ENCODE data around the gene ERAS. TPM values are rescaled to one million over a fixed set of nuclear protein-coding genes. Genes with fewer than 3 reads are reported as not detected.

ERAS gene
- total and polyA plus RNA-seq, 10 donors, result 0.08 to 0.79 (median 0.10) TPM; not detected in 7

- Histone ChIP-seq H3K36me3 (no peaks in the 10 kb centered on the region), H3K4me1 (no peaks in the 10 kb centered on the region), H3K4me3 (no peak overlapping the region), H3K27ac (no peak overlapping the region), H3K27me3 (replicated peaks in 1 of 7) (peaks cover 0 to 19% (median 0%) of the 10 kb centered on the region in 7 donors), H3K9me3 (no peaks in the 10 kb centered on the region)
- 74 to 89% (median 84%) methylated on average over 7 to 16 of the region's 16 CpGs for WGBS, 5 donors
- TF ChIP-seq CTCF (IDR thresholded peaks at IDR 0.05 in 8 of 11, conservative IDR thresholded peaks at IDR 0.05 in 3 of 11), result no peak
- TF ChIP-seq POLR2AphosphoS5 (IDR thresholded peaks at IDR 0.05), result no peak
- TF ChIP-seq POLR2A (IDR thresholded peaks at IDR 0.05), result no peak
- no peak for DNase-seq
- intact Hi-C loops (cut with DNase I; ENCODE audit: low total_unique reads), result no loop called here
These were observed 40.6 kb upstream of the ERAS start for GRCh38 chrX:48785540-48786214.

DNA sequence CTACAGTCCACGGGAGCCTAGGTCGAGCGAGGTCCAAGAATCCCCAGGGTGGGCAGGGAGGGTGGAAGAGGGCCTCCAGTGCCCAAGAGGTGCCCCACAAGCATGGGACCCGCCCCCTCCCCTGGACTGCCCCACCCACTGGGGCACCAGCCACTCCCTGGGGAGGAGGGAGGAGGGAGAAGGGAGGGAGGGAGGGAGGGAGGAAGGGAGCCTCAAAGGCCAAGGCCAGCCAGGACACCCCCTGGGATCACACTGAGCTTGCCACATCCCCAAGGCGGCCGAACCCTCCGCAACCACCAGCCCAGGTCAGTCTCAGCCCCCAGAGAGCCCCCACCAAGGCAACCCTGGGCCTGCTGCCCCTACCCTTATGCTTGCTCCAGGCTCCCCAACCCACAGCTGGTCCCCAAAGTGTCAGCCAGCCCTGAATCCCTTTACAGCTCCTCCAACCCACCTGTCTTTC lies 39.9 kb upstream of the ERAS start, which contains the start of gene GATA1:
Gene GATA1 (plus strand): TSS at position 250 of the 460 bp plus-strand sequence. CDS start 4,520 bp downstream, outside the sequence.
- Histone ChIP-seq H3K4me1 (no peaks in the 10 kb centered on the region), H3K27me3 (replicated peaks in 1 of 7) (peaks cover 0 to 19% (median 0%) of the 10 kb centered on the region in 7 donors), H3K27ac (no peak within 1 kb of the TSS), H3K9me3 (no peaks in the 10 kb centered on the region), H3K4me3 (no peak within 1 kb of the TSS), H3K36me3 (no peaks in the 10 kb centered on the region)
- intact Hi-C loops (cut with DNase I; ENCODE audit: low total_unique reads), result no loop called here
- TF ChIP-seq POLR2AphosphoS5 (IDR thresholded peaks at IDR 0.05) (no peak), CTCF (IDR thresholded peaks at IDR 0.05 in 8 of 11, conservative IDR thresholded peaks at IDR 0.05 in 3 of 11) (no peak), POLR2A (IDR thresholded peaks at IDR 0.05) (no peak)
- no peak for DNase-seq
- 72 to 87% (median 77%) methylated on average over 3 to 7 of the region's 7 CpGs for WGBS, 5 donors

DNA sequence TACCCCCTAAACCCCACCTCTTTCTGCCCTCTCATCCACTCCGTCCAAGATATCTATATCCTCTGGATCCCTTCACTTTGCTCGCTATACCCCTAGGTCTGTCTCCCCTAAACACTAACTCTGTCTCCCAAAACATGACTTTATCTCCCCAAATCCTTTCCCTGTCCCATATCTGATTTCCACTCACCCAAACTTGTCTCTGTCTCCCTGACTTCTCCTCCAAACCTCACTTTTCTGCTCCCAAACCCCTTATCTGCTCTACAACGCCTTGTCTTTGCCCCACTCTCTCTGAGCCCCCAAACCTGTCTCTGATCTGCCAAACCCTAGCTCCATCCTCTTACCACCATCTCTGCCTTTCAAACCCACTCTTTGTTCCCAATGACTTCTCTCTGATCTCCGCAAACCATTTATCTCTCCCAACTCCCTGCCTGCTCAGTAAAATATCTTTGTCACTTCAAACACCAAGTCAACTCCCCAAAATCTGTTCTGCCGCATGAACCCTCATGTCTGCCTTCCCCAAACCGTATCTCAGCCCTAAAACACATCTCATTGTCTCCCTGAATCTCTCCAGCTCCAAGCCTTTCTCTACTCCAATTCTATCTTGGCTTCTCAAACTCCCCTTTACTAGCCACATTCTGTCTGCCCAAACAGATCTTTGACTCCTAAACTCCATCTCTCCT lies 39.3 kb upstream of the ERAS start:
- 58 to 82% (median 76%) methylated on average over 6 of the region's 6 CpGs for WGBS, 5 donors
- intact Hi-C loops (cut with DNase I; ENCODE audit: low total_unique reads), result no loop called here
- Histone ChIP-seq H3K27ac (no peak overlapping the region), H3K4me1 (no peaks in the 10 kb centered on the region), H3K36me3 (no peaks in the 10 kb centered on the region), H3K27me3 (replicated peaks in 1 of 7) (peaks cover 0 to 19% (median 0%) of the 10 kb centered on the region in 7 donors), H3K9me3 (no peaks in the 10 kb centered on the region), H3K4me3 (no peak overlapping the region)
- TF ChIP-seq POLR2AphosphoS5 (IDR thresholded peaks at IDR 0.05) (no peak), POLR2A (IDR thresholded peaks at IDR 0.05) (no peak), CTCF (IDR thresholded peaks at IDR 0.05 in 8 of 11, conservative IDR thresholded peaks at IDR 0.05 in 3 of 11) (no peak)
- no peak for DNase-seq
